NCI-H1436 (cell line): Measurements from ENCODE around the gene CORO2B.

Experiments used
- DNase-seq: peaks from one replicate; lab custom pipeline; 2025; lab: John Stamatoyannopoulos, UW

Gene CORO2B

DNA sequence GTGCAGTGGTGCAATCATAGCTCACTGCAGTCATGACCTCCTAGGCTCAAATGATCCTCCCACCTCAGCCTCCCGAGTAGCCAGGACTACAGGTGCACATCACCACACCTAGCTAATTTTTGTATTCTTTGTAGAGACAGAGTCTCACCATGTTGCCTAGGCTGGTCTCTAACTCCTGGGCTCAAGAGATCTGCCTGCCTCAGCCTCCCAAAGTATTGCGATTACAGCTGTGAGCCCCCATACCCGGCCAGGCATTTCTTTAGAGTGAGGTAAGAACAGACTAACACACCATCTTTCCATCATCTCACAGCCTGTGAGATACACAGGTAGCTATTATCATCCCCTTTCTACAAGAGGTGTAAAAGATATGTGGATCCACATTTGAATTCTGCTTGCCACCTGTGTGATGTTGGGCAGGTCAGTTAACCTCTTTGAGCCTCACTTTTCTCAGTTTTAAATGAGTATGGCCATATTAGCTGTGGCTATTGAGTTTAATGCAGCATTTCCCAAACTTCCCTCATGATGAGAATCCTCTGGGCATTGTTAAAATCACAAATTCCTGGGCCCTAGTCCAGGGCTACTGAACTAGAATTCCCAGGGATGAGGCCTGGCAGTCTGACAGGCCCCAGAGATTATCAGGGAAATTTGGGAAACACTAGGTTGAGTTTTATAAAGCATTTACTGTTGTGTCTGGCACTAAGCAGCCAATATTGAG, 195.9 kb downstream of the CORO2B start:
- DNase-seq: no peak

DNA sequence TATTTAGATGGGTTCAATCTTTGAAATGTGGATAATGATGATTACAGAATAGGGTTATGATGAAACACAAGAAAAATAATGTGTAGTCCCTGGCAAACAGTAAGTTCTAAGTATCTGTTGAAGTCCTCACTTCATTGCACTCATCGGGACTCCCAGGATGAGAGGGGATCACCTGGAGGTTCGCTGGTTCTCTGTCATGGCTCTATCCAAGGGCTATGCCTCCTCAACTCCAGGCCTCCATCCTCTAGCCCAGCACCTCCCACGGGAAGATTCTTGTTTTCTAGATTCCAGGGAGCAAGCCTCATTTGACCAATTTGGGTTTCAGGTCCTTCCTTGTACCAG, 196.4 kb downstream of the CORO2B start:
- DNase-seq: no peak

DNA sequence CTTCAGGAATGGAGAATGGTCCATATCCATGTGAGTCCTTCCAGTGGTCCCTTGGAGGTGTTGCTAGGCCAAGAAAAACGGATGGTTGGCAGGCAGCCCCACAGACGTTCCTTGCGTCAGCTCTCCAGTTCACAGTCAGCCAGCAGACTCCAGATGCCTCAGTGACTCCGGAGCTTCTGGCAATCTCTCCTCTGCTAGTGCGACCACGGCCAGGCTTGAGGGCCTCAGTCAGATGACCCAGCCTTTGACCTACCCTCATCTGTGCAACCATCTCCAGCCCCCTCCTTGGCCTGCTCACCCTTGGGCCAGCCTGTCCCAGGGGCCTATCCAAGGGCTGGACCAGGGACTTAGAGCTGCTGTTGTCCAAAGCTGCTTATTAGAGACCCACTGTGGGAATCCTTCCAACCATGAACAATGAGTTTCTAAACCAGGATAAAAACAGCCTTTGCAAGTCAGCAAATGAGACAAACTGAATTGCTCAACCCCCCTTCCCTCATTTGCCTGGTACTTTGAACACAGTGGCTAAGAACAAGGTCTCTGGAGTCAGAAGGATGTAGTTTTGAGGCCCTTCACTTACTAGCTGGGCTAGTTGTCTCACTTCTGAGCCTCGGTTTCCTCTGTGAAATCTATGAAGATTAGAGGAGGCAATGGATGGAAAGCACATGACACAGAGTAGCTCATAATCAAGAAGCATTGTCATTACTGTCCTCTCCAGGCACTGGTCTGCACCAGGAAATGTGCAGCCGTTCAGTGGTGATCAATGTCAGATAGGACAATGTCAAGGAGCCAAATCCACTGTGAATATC, 197.1 kb downstream of the CORO2B start:
- no peak for DNase-seq

DNA sequence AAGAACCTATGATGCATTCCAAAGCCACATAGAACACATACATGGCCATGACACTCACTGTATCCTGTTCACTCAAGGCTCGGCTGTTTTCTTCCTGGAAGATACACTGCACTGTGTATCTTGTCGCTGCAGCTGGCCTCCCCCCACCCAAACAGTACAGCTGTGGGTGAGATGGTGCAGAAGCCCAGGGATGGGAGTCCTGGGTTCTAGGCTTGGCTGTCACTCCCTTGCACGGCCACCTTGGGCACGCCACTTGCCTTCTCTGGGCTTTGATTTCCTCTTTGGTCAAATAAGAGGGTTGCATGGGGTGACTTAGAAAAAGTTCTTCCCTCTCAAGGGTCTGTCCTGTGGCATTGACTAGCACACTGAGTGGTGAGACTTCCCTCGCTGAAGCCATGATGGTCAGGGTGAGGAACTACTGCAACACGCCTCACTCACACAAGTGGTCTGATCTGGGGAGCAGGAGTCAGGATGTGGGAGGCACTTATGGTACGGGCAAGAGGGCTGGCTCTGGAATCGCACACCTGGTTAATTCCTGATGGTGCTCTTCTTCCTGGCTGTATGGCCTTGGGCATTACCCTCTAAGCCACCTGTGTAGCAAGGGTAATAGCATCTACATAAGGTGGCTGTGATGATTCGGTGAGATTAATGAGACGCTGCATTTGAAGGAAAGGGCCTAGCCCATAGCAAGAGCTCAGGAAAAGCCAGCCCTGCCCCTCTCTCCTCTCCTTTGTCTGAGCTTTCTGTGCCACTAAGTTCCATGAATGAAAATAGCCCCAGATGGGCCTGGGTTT, 197.9 kb downstream of the CORO2B start:
- DNase-seq: no peak
